H9 (cell line): ENCODE data around the gene GREB1L. TPM values are rescaled to one million over a fixed set of nuclear protein-coding genes. Genes with fewer than 3 reads are reported as not detected.

Experiments used
- DNase-seq: peaks from one replicate; pipeline ENCODE4 v3.0.0-alpha.2; 2017
- H2AFZ ChIP-seq: one replicate; pipeline ENCODE4 v1.6.1; 2013; ENCODE audit warnings: mild to moderate bottlenecking, low read length, control low read depth, moderate library complexity
- H2AK5ac ChIP-seq: 2 replicates; pipeline ENCODE4 v1.6.1; 2013; ENCODE audit warnings: low read length, control low read depth, mixed read lengths; ENCODE audit not compliant: insufficient read length
- H2BK120ac ChIP-seq: one replicate; pipeline ENCODE4 v1.6.1; 2013; ENCODE audit warnings: low read depth, mild to moderate bottlenecking, low read length, control low read depth, inconsistent platforms; ENCODE audit not compliant: poor library complexity, severe bottlenecking
- H2BK12ac ChIP-seq: 2 replicates; pipeline ENCODE4 v1.6.1; 2013; ENCODE audit warnings: low read length, control low read depth, mixed read lengths, low read depth; ENCODE audit not compliant: insufficient read length
- H2BK15ac ChIP-seq: 2 replicates; pipeline ENCODE4 v1.6.1; 2013; ENCODE audit warnings: low read depth, low read length, control low read depth
- H2BK20ac ChIP-seq: one replicate; pipeline ENCODE4 v1.6.1; 2013; ENCODE audit warnings: low read depth, mild to moderate bottlenecking, low read length, control low read depth, inconsistent platforms; ENCODE audit not compliant: poor library complexity, severe bottlenecking
- H2BK5ac ChIP-seq: 2 replicates; pipeline ENCODE4 v1.6.1; 2013; ENCODE audit warnings: low read length, control low read depth, mixed read lengths; ENCODE audit not compliant: insufficient read length
- H3K14ac ChIP-seq: 2 replicates; pipeline ENCODE4 v1.6.1; 2013; ENCODE audit warnings: low read length, control low read depth; ENCODE audit not compliant: insufficient read depth
- H3K18ac ChIP-seq: 2 replicates; pipeline ENCODE4 v1.6.1; 2013; ENCODE audit warnings: low read depth, mild to moderate bottlenecking, mixed read lengths, low read length, control low read depth; ENCODE audit not compliant: insufficient read length
- H3K23ac ChIP-seq: 2 replicates; pipeline ENCODE4 v1.6.1; 2013; ENCODE audit warnings: low read length, control low read depth, mixed read lengths, low read depth; ENCODE audit not compliant: insufficient read length
- H3K23me2 ChIP-seq: 2 replicates; pipeline ENCODE4 v1.6.1; 2013; ENCODE audit warnings: low read depth, mild to moderate bottlenecking, mixed read lengths, low read length, control low read depth; ENCODE audit not compliant: insufficient read length, poor library complexity, severe bottlenecking
- H3K27ac ChIP-seq: 2 replicates; pipeline ENCODE4 v1.5.1; 2013; ENCODE audit warnings: low read length, control low read depth, mixed read lengths, low read depth; ENCODE audit not compliant: insufficient read length
- H3K27me3 ChIP-seq: 2 replicates; pipeline ENCODE4 v1.6.1; 2013; ENCODE audit warnings: low read length, control low read depth, inconsistent platforms; ENCODE audit not compliant: insufficient read depth
- H3K4ac ChIP-seq: 2 replicates; pipeline ENCODE4 v1.6.1; 2013; ENCODE audit warnings: low read depth, mild to moderate bottlenecking, control low read depth, inconsistent platforms, low read length, moderate library complexity
- H3K4me1 ChIP-seq: 2 replicates; pipeline ENCODE4 v1.6.1; 2013; ENCODE audit warnings: low read length, control low read depth, inconsistent platforms; ENCODE audit not compliant: insufficient read depth
- H3K4me2 ChIP-seq: 2 replicates; pipeline ENCODE4 v1.6.1; 2013; ENCODE audit warnings: low read length, control low read depth, mixed read lengths; ENCODE audit not compliant: insufficient read length, insufficient read depth
- H3K56ac ChIP-seq: 2 replicates; pipeline ENCODE4 v1.6.1; 2013; ENCODE audit warnings: low read depth, mild to moderate bottlenecking, mixed read lengths, low read length, control low read depth; ENCODE audit not compliant: insufficient read length
- H3K79me1 ChIP-seq: 2 replicates; pipeline ENCODE4 v1.6.1; 2013; ENCODE audit warnings: low read depth, mild to moderate bottlenecking, moderate library complexity, low read length, control low read depth, inconsistent platforms; ENCODE audit not compliant: insufficient read depth, poor library complexity, severe bottlenecking
- H3K79me2 ChIP-seq: 2 replicates; pipeline ENCODE4 v1.6.1; 2013; ENCODE audit warnings: low read length, control low read depth, inconsistent platforms; ENCODE audit not compliant: insufficient read depth
- H3K9ac ChIP-seq: 2 replicates; pipeline ENCODE4 v1.6.1; 2013; ENCODE audit warnings: low read length, control low read depth, mixed read lengths; ENCODE audit not compliant: insufficient read length; ENCODE audit errors: extremely low read depth
- H3K9me3 ChIP-seq: one replicate; pipeline ENCODE4 v1.6.1; 2013; ENCODE audit warnings: low read depth, low read length, inconsistent platforms; ENCODE audit not compliant: control insufficient read depth
- H3T11ph ChIP-seq: one replicate; pipeline ENCODE4 v1.6.1; 2013; ENCODE audit warnings: mild to moderate bottlenecking, low read length, control low read depth, inconsistent platforms
- H4K20me1 ChIP-seq: one replicate; pipeline ENCODE4 v1.6.1; 2013; ENCODE audit not compliant: control insufficient read depth, insufficient read length, insufficient read depth
- H4K5ac ChIP-seq: 2 replicates; pipeline ENCODE4 v1.6.1; 2013; ENCODE audit warnings: low read depth, mild to moderate bottlenecking, mixed read lengths, low read length, control low read depth; ENCODE audit not compliant: insufficient read length
- H4K8ac ChIP-seq: replicated peaks from 2 replicates; pipeline ENCODE4 v1.6.1; 2013; ENCODE audit warnings: low read length, control low read depth, mixed read lengths, low read depth; ENCODE audit not compliant: insufficient read length
- H4K91ac ChIP-seq: 2 replicates; pipeline ENCODE4 v1.6.1; 2013; ENCODE audit warnings: low read depth, mild to moderate bottlenecking, moderate library complexity, mixed read lengths, low read length, control low read depth; ENCODE audit not compliant: insufficient read length
- H3K27ac Mint-ChIP-seq, 3 experiments: 2 replicates in 2 of 3; 3 replicates in 1 of 3; pipeline ENCODE4 v1.8.0; 2020 to 2021; ENCODE audit warnings: mixed read lengths in 3 of 3, mild to moderate bottlenecking in 1 of 3, moderate library complexity in 1 of 3
- H3K27me3 Mint-ChIP-seq: 2 replicates; pipeline ENCODE4 v1.8.0; 2021; ENCODE audit warnings: low read depth, mild to moderate bottlenecking, moderate library complexity, mixed read lengths
- H3K36me3 Mint-ChIP-seq, 3 experiments: 2 replicates in 2 of 3; 3 replicates in 1 of 3; pipeline ENCODE4 v1.8.0; 2020 to 2021; ENCODE audit warnings: low read depth in 3 of 3, mixed read lengths in 3 of 3; ENCODE audit not compliant: insufficient read depth in 1 of 3
- H3K4me1 Mint-ChIP-seq, 2 experiments: 2 replicates each; pipeline ENCODE4 v1.8.0; 2020; ENCODE audit warnings: mixed read lengths in 2 of 2
- H3K4me3 Mint-ChIP-seq, 2 experiments: 2 replicates in 1 of 2; 3 replicates in 1 of 2; pipeline ENCODE4 v1.8.0; 2020 to 2021; ENCODE audit warnings: mild to moderate bottlenecking in 2 of 2, mixed read lengths in 2 of 2, moderate library complexity in 1 of 2
- H3K9me3 Mint-ChIP-seq, 2 experiments: 2 replicates in 1 of 2; 3 replicates in 1 of 2; pipeline ENCODE4 v1.8.0; 2020; ENCODE audit warnings: mild to moderate bottlenecking in 2 of 2, mixed read lengths in 2 of 2, moderate library complexity in 1 of 2
- CTCF ChIP-seq: fragments of 200-600 bp; sonication (generic); conservative IDR thresholded peaks from 3 replicates; pipeline ENCODE4 v1.8.0; 2021; ENCODE audit warnings: antibody characterized with exemption, mild to moderate bottlenecking
- WGBS: extraction: QIAGEN DNeasy Blood & Tissue Kit; methylation state at CpG from one replicate; pipeline ENCODE4 v1.1.7; 2013; ENCODE audit warnings: missing lambda C conversion rate, low lambda C conversion rate, mixed read lengths; ENCODE audit not compliant: insufficient read length; ENCODE audit errors: extremely low coverage; 5-methylcytosine and 5-hydroxymethylcytosine counted together
- total RNA-seq: library from RNA; stranded (reverse); gene quantifications from 2 replicates; pipeline ENCODE4 v1.2.1, GENCODE V29; 2021

Gene GREB1L
- total RNA-seq, 1 experiment from 2014 or later, result 2.7 TPM

- H3K9me3 Mint-ChIP-seq, result no peaks in the 10 kb centered on the region
- H2AFZ ChIP-seq, result no peak overlapping the region
- no CpG with 5 or more reads among the region's 3 CpGs for WGBS
- no peaks in the 10 kb centered on the region for H3K23me2 ChIP-seq
- no peak overlapping the region for H2BK5ac ChIP-seq
- no peak overlapping the region for H3K18ac ChIP-seq
- H2BK20ac ChIP-seq, result no peak overlapping the region
- H4K8ac ChIP-seq, result no peak overlapping the region
- no peaks in the 10 kb centered on the region for H4K20me1 ChIP-seq
- H4K5ac ChIP-seq, result no peak overlapping the region
- peaks cover 37 to 47% of the 10 kb centered on the region in 2 experiments for H3K4me1 Mint-ChIP-seq
- H3K4me3 Mint-ChIP-seq, result no peak overlapping the region
- no peak for TF ChIP-seq CTCF
- H3K79me1 ChIP-seq, result no peaks in the 10 kb centered on the region
- H3K56ac ChIP-seq, result no peak overlapping the region
- H3T11ph ChIP-seq, result no peak overlapping the region
- H3K27me3 ChIP-seq, result no peaks in the 10 kb centered on the region
- H3K23ac ChIP-seq, result no peak overlapping the region
- DNase-seq, result no peak
- no peak overlapping the region for H2BK15ac ChIP-seq
- no peaks in the 10 kb centered on the region for H3K79me2 ChIP-seq
- no peaks in the 10 kb centered on the region; the same call in 1 of the 2 replicates for H3K27me3 Mint-ChIP-seq
- H4K91ac ChIP-seq, result no peak overlapping the region
- H3K9me3 ChIP-seq, result no peaks in the 10 kb centered on the region
- H3K9ac ChIP-seq, result no peak overlapping the region
- H3K4ac ChIP-seq, result no peak overlapping the region
- H2BK120ac ChIP-seq, result no peak overlapping the region
- peaks cover 11% of the 10 kb centered on the region; the same call in 1 of the 2 replicates for H3K4me1 ChIP-seq
- H2BK12ac ChIP-seq, result no peak overlapping the region
- H2AK5ac ChIP-seq, result no peak overlapping the region
- H3K27ac ChIP-seq, result no peak overlapping the region
- H3K4me2 ChIP-seq, result no peak overlapping the region
- H3K14ac ChIP-seq, result no peak overlapping the region
- H3K36me3 Mint-ChIP-seq, result no peaks in the 10 kb centered on the region
- H3K27ac Mint-ChIP-seq, result peak overlapping the region in 2 of 3 experiments; percentile 78 to 98; a peak in 4 of 7 replicates
Observed at GRCh38 chr18:21327101-21327500, 85.1 kb downstream of the GREB1L start.
